Tibial artery (tissue), 4 donors: ENCODE results near the gene CAMSAP1.

ENCODE experiments used
- DNase-seq, 2 donors: peaks; one replicate each; pipeline ENCODE4 v3.0.0-alpha.2; 2019
- H3K27ac ChIP-seq, 2 donors: fragments of 200-600 bp; sonication (generic) in 1 of 2; 1 replicate in 1 of 2; 2 replicates in 1 of 2; pipeline ENCODE4 v1.5.1; 2018 to 2019; ENCODE audit warnings: mild to moderate bottlenecking in 1 of 2
- H3K27me3 ChIP-seq, 2 donors: fragments of 200-600 bp; sonication (generic) in 1 of 2; one replicate each; pipeline versions ENCODE4 v1.5.1 to v1.6.0; 2016 to 2019
- H3K36me3 ChIP-seq, 3 donors: fragments of 200-600 bp; sonication (generic) in 2 of 3; one replicate each; pipeline ENCODE4 v1.5.1; 2016 to 2019; ENCODE audit warnings: mild to moderate bottlenecking in 2 of 3
- H3K4me1 ChIP-seq, 4 donors: fragments of 200-600 bp; sonication (generic) in 2 of 4; 1 replicate in 3 of 4; 2 replicates in 1 of 4; pipeline ENCODE4 v1.5.1; 2016 to 2019
- H3K4me3 ChIP-seq, 2 donors: fragments of 200-600 bp; sonication (generic) in 1 of 2; 1 replicate in 1 of 2; 2 replicates in 1 of 2; pipeline ENCODE4 v1.5.1; 2018 to 2019; ENCODE audit warnings: mild to moderate bottlenecking in 2 of 2
- H3K9me3 ChIP-seq, 3 donors: fragments of 200-600 bp; sonication (generic) in 1 of 3; one replicate each; pipeline ENCODE4 v1.5.1; 2016 to 2019
- CTCF ChIP-seq, 2 experiments: fragments of 200-600 bp in 1 of 2; fragments of 450-650 bp in 1 of 2; IDR thresholded peaks; one replicate each; pipeline ENCODE4 v1.5.1; 2017 to 2019; ENCODE audit warnings: antibody characterized with exemption in 2 of 2, mild to moderate bottlenecking in 1 of 2, moderate library complexity in 1 of 2
- intact Hi-C: fragments of 100-400 bp; cut with DNase I; formaldehyde crosslinking; loops from one replicate; pipeline ENCODE4 v1.15.0; 2023; ENCODE audit warnings: low total_unique reads

The CAMSAP1 gene

GRCh38 chr9:135772702-135773493 is 134.4 kb downstream of the CAMSAP1 start:
- Histone ChIP-seq H3K27me3 (peaks cover 0 to 40% of the 10 kb centered on the region in 2 donors), H3K4me1 (no peaks in the 10 kb centered on the region), H3K4me3 (no peak overlapping the region), H3K36me3 (no peaks in the 10 kb centered on the region), H3K27ac (no peak overlapping the region), H3K9me3 (no peaks in the 10 kb centered on the region)
- intact Hi-C loops = no loop called here
- no peak for DNase-seq
- TF ChIP-seq CTCF (IDR thresholded peaks at IDR 0.05) = no peak

GRCh38 chr9:135772056-135772646 is 135.2 kb downstream of the CAMSAP1 start:
- Histone ChIP-seq H3K4me3 (no peak overlapping the region), H3K4me1 (no peaks in the 10 kb centered on the region), H3K27me3 (peaks cover 0 to 40% of the 10 kb centered on the region in 2 donors), H3K27ac (no peak overlapping the region), H3K36me3 (no peaks in the 10 kb centered on the region), H3K9me3 (peaks cover 0 to 2% (median 0%) of the 10 kb centered on the region in 3 donors)
- no peak for TF ChIP-seq CTCF (IDR thresholded peaks at IDR 0.05)
- DNase-seq = no peak
- intact Hi-C loops = no loop called here

DNA sequence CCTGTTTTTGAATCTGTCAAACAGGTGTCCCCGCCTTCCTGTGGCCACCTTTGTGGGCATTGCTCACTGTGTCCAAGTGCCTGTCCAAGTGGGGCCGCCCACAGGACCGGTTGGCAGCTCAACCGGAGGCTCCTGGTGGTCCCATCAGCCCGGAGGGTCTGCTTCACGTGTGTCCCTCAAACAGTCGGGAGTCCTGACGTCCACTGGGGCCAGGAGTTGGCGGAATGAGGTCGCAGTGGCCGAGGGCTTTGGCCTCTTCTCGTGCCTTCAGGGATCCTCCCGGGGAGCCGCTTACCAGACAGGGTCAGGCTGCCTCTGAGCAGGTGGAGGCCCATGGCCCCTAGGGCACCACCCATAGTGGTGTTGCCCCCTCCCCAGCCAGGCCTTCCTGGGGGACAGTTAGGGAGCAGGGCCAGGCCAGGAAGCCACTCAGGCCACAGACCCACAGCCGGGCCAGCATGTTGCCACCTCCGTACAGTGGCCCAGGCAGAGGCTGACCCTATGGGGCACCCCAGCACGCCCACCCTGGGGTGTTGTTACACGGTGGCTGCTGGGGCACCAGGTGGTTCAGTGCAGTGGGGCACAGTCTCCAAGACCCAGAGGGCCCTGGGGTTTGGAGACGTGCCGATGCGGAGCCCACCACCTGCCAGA is 135.8 kb downstream of the CAMSAP1 start:
- TF ChIP-seq CTCF (IDR thresholded peaks at IDR 0.05) = no peak
- Histone ChIP-seq H3K9me3 (peaks cover 0 to 8% (median 0%) of the 10 kb centered on the region in 3 donors), H3K4me3 (no peak overlapping the region), H3K27ac (no peak overlapping the region), H3K4me1 (no peaks in the 10 kb centered on the region), H3K36me3 (no peaks in the 10 kb centered on the region), H3K27me3 (peaks cover 0 to 40% of the 10 kb centered on the region in 2 donors)
- intact Hi-C loops = no loop called here
- DNase-seq = no peak

- Histone ChIP-seq H3K4me1 (no peaks in the 10 kb centered on the region), H3K9me3 (peaks cover 3 to 16% (median 7%) of the 10 kb centered on the region in 3 donors), H3K4me3 (no peak overlapping the region), H3K36me3 (no peaks in the 10 kb centered on the region), H3K27ac (no peak overlapping the region), H3K27me3 (peaks cover 0 to 40% of the 10 kb centered on the region in 2 donors)
- intact Hi-C loops = no loop called here
- no peak for TF ChIP-seq CTCF (IDR thresholded peaks at IDR 0.05)
- DNase-seq = no peak
These were observed 136.6 kb downstream of the CAMSAP1 start for GRCh38 chr9:135770771-135771170.

DNA sequence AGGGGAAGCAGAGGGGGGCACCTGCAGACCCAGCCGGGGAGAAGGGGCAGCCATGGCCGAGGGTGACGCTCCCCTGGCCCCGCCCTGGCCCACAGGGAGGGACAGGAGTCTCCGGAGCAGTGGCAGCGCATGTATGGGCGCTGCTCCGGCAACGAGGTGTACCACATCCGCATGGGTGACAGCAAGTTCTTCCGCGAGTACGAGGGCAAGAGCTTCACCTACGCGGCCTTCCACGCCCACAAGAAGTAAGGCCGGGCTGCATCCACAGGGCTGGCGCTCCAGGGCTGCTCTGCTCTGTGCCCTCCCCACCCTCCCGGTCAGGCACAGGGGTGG is 137.2 kb downstream of the CAMSAP1 start:
- no peak for DNase-seq
- no peak for TF ChIP-seq CTCF (IDR thresholded peaks at IDR 0.05)
- H3K4me1 ChIP-seq = no peaks in the 10 kb centered on the region
- no peak overlapping the region for H3K27ac ChIP-seq
- H3K27me3 ChIP-seq = peaks cover 0 to 40% of the 10 kb centered on the region in 2 donors
- H3K4me3 ChIP-seq = no peak overlapping the region
- H3K36me3 ChIP-seq = no peaks in the 10 kb centered on the region
- intact Hi-C loops = no loop called here
- peaks cover 3 to 22% (median 13%) of the 10 kb centered on the region in 3 donors for H3K9me3 ChIP-seq
